Transverse colon (tissue), 4 donors: ENCODE data around the gene BMPER. TPM values are rescaled to one million over a fixed set of nuclear protein-coding genes. Genes with fewer than 3 reads are reported as not detected.

ENCODE experiments used
- DNase-seq: peaks from one replicate; pipeline ENCODE4 v3.0.0-alpha.2; 2019
- H3K27ac ChIP-seq, 4 donors: fragments of 200-600 bp; sonication (generic); 2 replicates each; pipeline ENCODE4 v1.5.1; 2016 to 2018; ENCODE audit warnings: inconsistent platforms in 4 of 4
- H3K27me3 ChIP-seq: fragments of 200-600 bp; sonication (generic); 2 replicates; pipeline ENCODE4 v1.5.1; 2017; ENCODE audit warnings: inconsistent platforms
- H3K36me3 ChIP-seq, 4 donors: fragments of 200-600 bp; sonication (generic); 2 replicates each; pipeline ENCODE4 v1.5.1; 2017 to 2019; ENCODE audit warnings: inconsistent platforms in 4 of 4
- H3K4me1 ChIP-seq, 4 donors: fragments of 200-600 bp; sonication (generic); 2 replicates each; pipeline ENCODE4 v1.5.1; 2017 to 2020; ENCODE audit warnings: inconsistent platforms in 4 of 4
- H3K4me3 ChIP-seq, 4 donors: fragments of 200-600 bp; sonication (generic); 1 replicate in 1 of 4; 2 replicates in 3 of 4; pipeline versions ENCODE4 v1.5.1 to v1.6.1; 2017 to 2019; ENCODE audit warnings: inconsistent platforms in 4 of 4
- H3K9me3 ChIP-seq, 2 donors: fragments of 200-600 bp; sonication (generic); 2 replicates each; pipeline ENCODE4 v1.5.1; 2017 to 2019; ENCODE audit warnings: inconsistent platforms in 2 of 2
- CTCF ChIP-seq, 5 experiments: fragments of 200-600 bp in 3 of 5; fragments of 450-650 bp in 2 of 5; sonication (generic) in 3 of 5; IDR thresholded peaks; 1 replicate in 2 of 5; 2 replicates in 3 of 5; pipeline ENCODE4 v1.5.1; 2016 to 2017; ENCODE audit warnings: antibody characterized with exemption in 5 of 5, inconsistent platforms in 3 of 5, mild to moderate bottlenecking in 2 of 5, moderate library complexity in 1 of 5
- EP300 ChIP-seq: sonication (generic); formaldehyde crosslinking; IDR thresholded peaks from one replicate; pipeline ENCODE4 v1.6.1; 2017; ENCODE audit warnings: antibody characterized with exemption, low read depth
- POLR2A ChIP-seq: fragments of 450-650 bp; IDR thresholded peaks from one replicate; pipeline ENCODE4 v1.6.1; 2016; ENCODE audit warnings: antibody characterized with exemption, mild to moderate bottlenecking, moderate library complexity
- POLR2AphosphoS5 ChIP-seq, 3 donors: sonication (generic); formaldehyde crosslinking; IDR thresholded peaks; one replicate each; pipeline ENCODE4 v1.6.1; 2016; ENCODE audit warnings: antibody characterized with exemption in 3 of 3
- WGBS, 2 donors: methylation state at CpG; one replicate each; pipeline ENCODE4 v1.1.5; 2018; ENCODE audit warnings: low coverage in 1 of 2; 5-methylcytosine and 5-hydroxymethylcytosine counted together
- in situ Hi-C, 4 donors: fragments of 200-750 bp; cut with MboI; loops; one replicate each; pipeline versions ENCODE4 v1.15.0 to v1.15.1; 2017; ENCODE audit warnings: low sequenced_read_pairs in 3 of 4, low pct_ligation_motif_present in 1 of 4, low pct_unique_long_range_greater_than_20kb in 1 of 4
- intact Hi-C: fragments of 100-400 bp; cut with DNase I; formaldehyde crosslinking; loops from one replicate; pipeline ENCODE4 v1.15.1; 2023; ENCODE audit warnings: low total_unique reads
- total RNA-seq, 4 donors: library from RNA; depleted of rRNA; stranded (reverse); fragments of >200 nt; gene quantifications; one replicate each; pipeline ENCODE4 v1.1.0, GENCODE V29; 2016

Gene BMPER
- total RNA-seq, 4 donors from 2014 or later, result 1.00 to 2.5 (median 1.8) TPM

- H3K27me3 ChIP-seq, result no peaks in the 10 kb centered on the region
- no peak for DNase-seq
- no peaks in the 10 kb centered on the region for H3K36me3 ChIP-seq
- no peaks in the 10 kb centered on the region for H3K4me1 ChIP-seq
- intact Hi-C loops (no loop called here), in situ Hi-C loops (no loop called here)
- H3K9me3 ChIP-seq, result no peaks in the 10 kb centered on the region
- WGBS, 2 donors, result 86 to 90% methylated on average over 5 of the region's 5 CpGs
- no peak for TF ChIP-seq POLR2A
- TF ChIP-seq CTCF (IDR thresholded peaks at IDR 0.05), result no peak
- TF ChIP-seq POLR2AphosphoS5 (IDR thresholded peaks at IDR 0.05), result no peak
- TF ChIP-seq EP300, result no peak
- H3K27ac ChIP-seq, result no peak overlapping the region
- no peak overlapping the region for H3K4me3 ChIP-seq
Measured at GRCh38 chr7:33869176-33869575, 36.2 kb upstream of the BMPER start.

- TF ChIP-seq POLR2A, result no peak
- no peak for TF ChIP-seq POLR2AphosphoS5 (IDR thresholded peaks at IDR 0.05)
- no peak for TF ChIP-seq CTCF (IDR thresholded peaks at IDR 0.05)
- no peak for TF ChIP-seq EP300
- H3K27ac ChIP-seq, result no peak overlapping the region
- no peaks in the 10 kb centered on the region for H3K4me1 ChIP-seq
- no peak overlapping the region for H3K4me3 ChIP-seq
- no peaks in the 10 kb centered on the region for H3K9me3 ChIP-seq
- in situ Hi-C loops, result no loop called here
- 87% methylated on average over 3 of the region's 3 CpGs; no CpG with 5 or more reads in 1 of the 2 donors for WGBS, 2 donors
- no peak for DNase-seq
- no peaks in the 10 kb centered on the region for H3K27me3 ChIP-seq
- no peaks in the 10 kb centered on the region for H3K36me3 ChIP-seq
- intact Hi-C loops, result no loop called here
Measured at GRCh38 chr7:33870120-33870519, 35.2 kb upstream of the BMPER start.

GRCh38 chr7:33872870-33873269 is 32.5 kb upstream of the BMPER start:
- no peak for DNase-seq
- Histone ChIP-seq H3K36me3 (no peaks in the 10 kb centered on the region), H3K4me3 (no peak overlapping the region), H3K4me1 (no peaks in the 10 kb centered on the region), H3K27me3 (no peaks in the 10 kb centered on the region), H3K27ac (no peak overlapping the region), H3K9me3 (no peaks in the 10 kb centered on the region)
- intact Hi-C loops, result no loop called here
- 50 to 68% methylated on average over 2 to 4 of the region's 4 CpGs for WGBS, 2 donors
- in situ Hi-C loops, result no loop called here
- no peak for TF ChIP-seq CTCF (IDR thresholded peaks at IDR 0.05)
- no peak for TF ChIP-seq EP300
- no peak for TF ChIP-seq POLR2AphosphoS5 (IDR thresholded peaks at IDR 0.05)
- TF ChIP-seq POLR2A, result no peak

GRCh38 chr7:33873518-33873917 is 31.8 kb upstream of the BMPER start:
- H3K27ac ChIP-seq, result no peak overlapping the region
- H3K4me1 ChIP-seq, result no peaks in the 10 kb centered on the region
- WGBS, 2 donors, result 83% methylated on average over 1 of the region's 1 CpG; no CpG with 5 or more reads in 1 of the 2 donors
- no peaks in the 10 kb centered on the region for H3K36me3 ChIP-seq
- no peaks in the 10 kb centered on the region for H3K9me3 ChIP-seq
- intact Hi-C loops (no loop called here), in situ Hi-C loops (no loop called here)
- no peak overlapping the region for H3K4me3 ChIP-seq
- no peaks in the 10 kb centered on the region for H3K27me3 ChIP-seq
- TF ChIP-seq CTCF (IDR thresholded peaks at IDR 0.05), result no peak
- DNase-seq, result no peak
